DMS153 treated with DMSO at 0.1 percent for 48 hours (cell line): ENCODE results near the gene OR2V1.
"Not testable (repeated sequence)": the region's sequence is repeated elsewhere in the genome, so short reads cannot be mapped to it uniquely, and the experiment has no call there.

Experiments used
- DNase-seq: peaks from one replicate; lab custom pipeline; 2025; ENCODE audit not compliant: unreplicated experiment; lab: John Stamatoyannopoulos, UW

OR2V1 gene

GRCh38 chr5:181160755-181161533 is 30.0 kb upstream of the OR2V1 start:
- not testable (repeated sequence) for DNase-seq

GRCh38 chr5:181160152-181160754 is 29.3 kb upstream of the OR2V1 start:
- DNase-seq = no peak

DNA sequence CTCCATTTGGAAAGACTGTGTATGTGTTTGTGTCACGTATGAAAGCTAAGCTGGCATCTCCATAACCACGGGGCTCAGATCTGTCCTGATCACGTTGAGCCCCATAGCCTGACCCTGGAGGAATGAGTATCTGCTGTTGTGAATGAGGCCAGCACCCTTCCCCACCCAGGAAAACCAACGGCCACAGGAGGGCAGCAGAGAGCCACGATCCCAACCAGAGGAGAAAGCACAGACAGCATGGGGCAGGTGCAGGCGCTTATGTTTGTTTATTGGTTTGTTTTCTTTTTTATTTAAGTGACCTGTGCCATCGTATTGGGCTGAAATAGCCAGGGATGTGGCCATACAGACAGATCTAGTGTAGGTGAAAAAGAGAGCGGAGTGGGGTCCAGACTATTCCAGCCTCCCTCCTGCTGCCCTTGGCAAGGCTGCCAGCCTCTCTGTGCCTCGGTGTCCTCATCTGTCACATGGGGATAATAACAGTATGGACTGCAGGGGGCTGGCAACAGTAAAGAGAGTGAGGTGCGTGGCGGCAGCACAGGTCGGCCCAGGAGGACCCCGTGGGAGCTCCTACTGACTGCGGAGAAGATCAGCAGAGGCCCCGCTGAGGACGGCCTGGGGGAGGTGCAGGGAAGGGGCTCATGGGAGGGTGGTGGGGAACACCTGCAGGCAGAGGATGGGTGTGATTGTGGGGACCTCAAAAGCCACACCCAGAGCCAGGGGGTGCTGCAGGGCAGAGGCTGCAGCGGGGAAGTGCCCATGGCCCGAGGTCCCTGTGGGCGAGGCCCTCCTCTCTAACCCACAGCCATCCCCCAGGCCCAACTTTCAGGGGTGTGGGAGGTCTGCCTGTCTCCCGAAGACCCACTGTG is 28.6 kb upstream of the OR2V1 start:
- DNase-seq = no peak

- DNase-seq = no peak
Observed at GRCh38 chr5:181158869-181159268, 27.9 kb upstream of the OR2V1 start.

DNA sequence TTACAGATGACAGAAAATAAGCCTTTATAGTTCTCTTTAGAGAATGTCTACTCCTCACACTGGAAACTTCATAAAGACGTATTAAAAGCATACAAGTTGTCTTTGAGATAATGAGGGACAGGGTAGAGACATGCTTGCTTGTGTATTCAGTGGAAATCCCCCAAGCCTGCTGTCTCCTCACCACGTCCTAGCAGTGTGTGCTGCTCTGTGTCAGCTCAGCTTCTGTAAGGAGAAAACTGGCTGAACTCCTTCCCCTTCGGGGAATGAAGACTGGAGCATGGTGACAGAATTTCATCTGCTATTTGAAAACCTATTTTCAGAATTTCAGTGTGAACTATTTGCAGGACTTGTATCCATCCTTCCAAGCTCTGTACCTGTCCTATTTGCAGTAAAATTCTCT is 25.8 kb upstream of the OR2V1 start:
- no peak for DNase-seq

- DNase-seq = no peak
Observed at GRCh38 chr5:181153814-181154213, 22.8 kb upstream of the OR2V1 start.

DNA sequence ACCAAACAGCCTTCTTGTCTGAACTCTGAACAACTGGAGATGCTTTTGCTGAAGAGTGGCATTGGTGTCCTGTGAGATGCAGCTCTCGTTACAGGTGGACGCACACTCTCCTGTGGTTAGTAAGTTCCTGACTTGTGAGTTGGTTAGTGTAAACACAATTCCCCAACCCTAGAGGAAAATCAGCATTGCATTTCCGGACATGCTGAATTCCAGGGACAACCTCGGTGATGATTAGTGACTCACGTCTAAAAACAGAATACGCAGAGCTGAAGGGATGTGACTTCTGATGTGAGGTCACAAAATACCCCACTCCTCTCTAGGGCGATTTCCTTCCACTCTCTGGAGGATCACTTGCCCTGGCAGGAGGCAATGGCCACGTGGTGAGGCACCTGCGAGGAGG is 21.4 kb upstream of the OR2V1 start:
- DNase-seq = no peak

- no peak for DNase-seq
Observed at GRCh38 chr5:181151146-181151545, 20.2 kb upstream of the OR2V1 start.

DNA sequence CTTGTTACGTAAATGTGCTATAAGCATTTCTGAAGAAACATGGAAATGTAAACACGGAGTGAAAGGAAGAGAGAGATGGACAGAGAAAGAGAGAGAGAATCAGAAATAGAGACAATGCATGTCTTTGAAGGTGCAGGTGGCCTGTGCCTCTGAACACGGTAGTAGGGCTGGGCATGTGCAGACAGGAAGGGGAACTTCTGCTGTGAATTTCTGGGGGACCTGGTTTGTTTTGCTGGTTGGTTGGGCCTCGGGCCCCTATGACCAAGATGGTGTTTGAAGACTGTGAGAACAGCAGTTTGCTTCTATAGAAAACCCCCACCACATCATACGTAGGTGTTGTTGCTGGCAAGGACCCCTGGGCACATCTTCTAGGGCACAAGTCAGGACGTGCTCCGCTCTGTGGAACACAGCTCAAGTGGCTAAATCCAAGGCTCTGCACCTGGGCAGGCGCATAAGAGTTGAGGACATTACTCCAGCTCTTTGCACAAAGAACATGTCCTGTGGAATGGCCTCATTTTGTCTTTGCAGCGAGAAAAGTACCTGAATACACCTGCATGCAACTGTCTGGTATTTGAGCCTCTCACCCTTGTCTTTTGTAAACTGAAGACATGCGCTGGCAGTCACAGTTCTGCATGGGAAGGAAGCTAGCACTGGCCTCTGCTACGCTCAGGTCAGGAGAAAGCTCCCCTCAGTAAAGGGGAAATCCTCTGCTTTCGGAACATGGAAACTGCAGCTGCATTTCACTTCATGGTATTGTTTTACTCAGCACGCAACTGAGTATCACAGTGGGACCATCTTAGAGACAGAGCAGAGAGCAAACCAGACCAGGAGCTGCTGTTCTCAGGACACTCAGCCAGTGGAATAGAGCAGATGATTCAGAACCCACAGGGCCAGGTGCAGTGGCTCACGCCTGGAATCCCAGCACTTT is 19.1 kb upstream of the OR2V1 start:
- DNase-seq = no peak

DNA sequence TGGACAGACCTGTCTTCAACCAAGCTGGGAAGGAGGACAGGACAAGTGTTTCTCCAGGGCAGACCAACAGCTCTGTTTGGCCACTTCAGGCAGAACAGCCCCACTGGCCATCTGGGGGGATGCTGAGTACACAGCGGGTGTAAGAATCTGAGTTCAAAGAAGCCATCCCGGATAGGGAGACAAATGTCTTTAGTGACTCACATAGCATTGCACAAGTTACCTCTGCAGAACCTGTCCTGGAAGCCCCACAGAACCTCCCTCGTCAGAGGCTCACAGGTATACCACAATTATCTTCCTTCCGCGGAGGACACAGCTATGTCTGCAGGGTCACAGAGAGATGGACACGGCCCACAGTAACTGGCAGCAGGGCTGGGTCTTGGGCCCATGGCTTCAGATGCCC is 18.4 kb upstream of the OR2V1 start:
- DNase-seq = no peak

DNA sequence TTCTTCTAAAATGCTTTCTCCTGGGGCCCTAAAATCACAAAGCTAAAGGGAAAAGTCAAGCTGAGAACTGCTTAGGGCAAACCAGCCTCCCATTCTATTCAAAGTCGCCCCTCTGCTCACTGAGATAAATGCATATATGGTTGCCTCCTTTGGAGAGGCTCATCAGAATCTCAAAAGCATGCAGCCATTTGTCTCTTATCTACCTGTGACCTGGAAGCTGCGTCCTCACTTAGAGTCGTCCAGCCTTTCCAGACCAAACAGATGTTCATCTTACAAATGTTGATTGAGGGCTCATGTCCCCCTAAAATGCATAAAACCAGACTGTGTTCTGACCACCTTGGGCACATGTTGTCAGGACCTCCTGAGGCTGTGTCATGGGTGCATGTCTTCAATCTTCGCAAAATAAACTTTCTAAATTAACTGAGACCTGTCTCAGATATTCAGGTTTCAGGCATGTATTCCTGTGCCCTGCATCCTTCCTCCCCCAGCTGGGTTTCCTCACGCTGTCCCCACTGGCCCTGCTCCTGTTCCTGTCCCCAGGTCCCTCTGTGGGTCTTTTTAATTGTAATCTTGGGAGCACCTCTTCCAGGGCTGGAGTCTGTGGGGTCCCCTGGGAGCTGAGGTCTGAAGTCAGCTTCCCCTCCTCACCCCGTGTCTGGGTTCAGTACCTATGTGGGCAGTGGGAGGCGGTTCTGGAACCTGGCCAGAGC is 16.1 kb upstream of the OR2V1 start, which contains the start of gene OR2V2:
Gene OR2V2 (plus strand): TSS at position 660 of the 710 bp plus-strand sequence. CDS start 7,357 bp downstream, outside the sequence.
- DNase-seq = not testable (repeated sequence)

- no peak for DNase-seq
Observed at GRCh38 chr5:181145133-181145532, 14.2 kb upstream of the OR2V1 start.

DNA sequence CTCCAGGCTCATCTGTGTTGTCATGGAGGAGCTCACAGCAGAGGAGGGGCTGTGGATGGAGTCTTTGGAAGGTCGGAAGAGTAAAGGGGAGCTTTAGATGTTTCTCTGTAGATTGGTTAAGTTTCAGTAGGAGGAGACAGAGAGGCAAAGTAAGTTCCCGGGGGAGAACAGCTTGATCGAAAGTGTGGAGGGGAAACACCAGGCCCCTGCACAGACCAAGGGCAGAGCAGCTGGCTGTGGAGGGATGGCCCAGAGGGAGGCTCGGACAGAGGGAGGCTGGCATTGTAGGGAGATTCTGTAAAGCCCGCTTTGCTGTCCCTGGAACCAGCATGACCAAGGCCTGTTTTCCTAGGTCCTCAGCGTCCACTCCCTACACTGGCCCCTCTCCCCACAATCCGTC is 11.1 kb upstream of the OR2V1 start:
- no peak for DNase-seq

DNA sequence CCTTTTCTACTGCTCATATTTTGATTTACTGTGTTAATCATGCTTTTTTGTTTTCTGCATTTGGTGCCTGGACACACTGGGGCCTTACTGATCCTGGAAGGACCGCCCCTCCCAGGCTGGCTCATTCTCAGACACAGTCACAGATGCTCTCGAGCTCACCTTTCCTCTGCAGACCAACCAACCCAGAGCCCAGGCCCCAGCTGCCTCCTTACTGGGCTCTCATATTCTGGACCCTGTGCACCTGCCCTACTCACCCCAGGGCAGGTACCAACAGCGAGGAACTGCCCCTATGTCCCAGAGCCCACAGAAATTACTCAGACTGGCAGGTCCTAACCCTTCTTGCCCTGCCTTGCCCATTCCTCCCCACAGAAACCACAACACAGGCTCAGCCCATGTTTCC is 9.8 kb upstream of the OR2V1 start:
- DNase-seq = no peak

DNA sequence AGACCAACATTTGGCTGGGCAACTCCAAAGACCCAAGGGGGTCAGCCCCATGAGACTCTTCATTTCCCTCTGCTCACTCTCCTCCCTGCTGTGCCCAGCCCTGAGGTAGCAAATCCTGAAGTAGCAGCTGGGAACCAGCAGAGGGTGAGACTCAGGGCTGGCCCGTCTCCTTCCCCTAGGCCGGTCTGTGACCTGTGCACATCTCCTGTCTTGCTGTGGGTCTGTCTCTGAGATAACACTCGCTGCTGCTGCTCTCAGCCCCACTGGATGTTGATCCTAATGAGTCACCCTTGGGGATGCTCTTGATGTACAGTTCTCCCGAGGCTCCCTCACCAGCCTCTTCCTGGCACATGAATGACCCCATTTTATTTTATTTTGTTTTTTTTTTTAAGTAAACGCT is 7.3 kb upstream of the OR2V1 start:
- no peak for DNase-seq

DNA sequence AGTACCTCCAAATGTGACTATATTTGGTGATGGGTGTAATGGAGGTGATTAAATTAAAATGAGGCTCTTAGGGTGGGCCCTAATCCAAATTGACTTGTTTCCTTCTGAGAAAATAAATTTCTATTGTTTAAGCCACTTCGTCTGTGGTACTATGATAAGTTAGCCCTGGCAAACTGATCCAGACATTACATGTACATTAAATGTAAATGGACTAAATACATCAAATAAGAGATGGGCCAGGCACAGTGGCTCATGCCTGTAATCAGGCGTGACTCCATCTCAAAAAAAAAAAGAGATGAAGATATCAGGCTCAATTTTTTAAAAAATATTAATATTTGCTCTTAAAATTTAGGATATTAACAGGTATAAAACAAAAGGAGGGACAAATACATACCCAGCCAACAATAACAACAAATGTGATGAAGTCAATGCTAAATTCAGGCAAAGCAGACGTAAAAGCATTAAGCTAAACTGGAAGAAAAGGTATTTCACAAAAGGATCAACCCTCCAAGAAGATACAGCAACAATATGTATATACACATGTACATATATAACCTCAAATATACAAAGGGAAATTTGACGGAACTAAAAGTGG is 5.5 kb upstream of the OR2V1 start:
- no peak for DNase-seq

DNA sequence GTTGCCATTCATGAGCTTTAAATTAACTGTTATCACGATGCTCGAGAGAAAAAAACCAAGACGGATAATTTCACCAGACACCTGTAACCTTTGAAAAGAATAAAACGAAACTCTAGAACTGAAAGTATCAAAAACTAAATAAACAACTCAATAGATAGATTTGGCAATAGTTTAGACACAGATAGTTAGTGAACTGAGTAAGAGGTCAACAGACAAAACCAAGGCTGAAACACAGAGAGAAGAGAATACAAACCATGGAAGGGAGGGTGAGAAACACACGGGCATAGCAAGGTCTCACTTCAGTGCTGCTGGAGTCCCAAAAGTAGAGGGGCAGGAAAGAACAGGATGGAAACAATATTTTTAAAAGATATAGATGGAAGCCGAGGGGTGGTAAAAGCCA is 3.3 kb upstream of the OR2V1 start:
- DNase-seq = no peak

DNA sequence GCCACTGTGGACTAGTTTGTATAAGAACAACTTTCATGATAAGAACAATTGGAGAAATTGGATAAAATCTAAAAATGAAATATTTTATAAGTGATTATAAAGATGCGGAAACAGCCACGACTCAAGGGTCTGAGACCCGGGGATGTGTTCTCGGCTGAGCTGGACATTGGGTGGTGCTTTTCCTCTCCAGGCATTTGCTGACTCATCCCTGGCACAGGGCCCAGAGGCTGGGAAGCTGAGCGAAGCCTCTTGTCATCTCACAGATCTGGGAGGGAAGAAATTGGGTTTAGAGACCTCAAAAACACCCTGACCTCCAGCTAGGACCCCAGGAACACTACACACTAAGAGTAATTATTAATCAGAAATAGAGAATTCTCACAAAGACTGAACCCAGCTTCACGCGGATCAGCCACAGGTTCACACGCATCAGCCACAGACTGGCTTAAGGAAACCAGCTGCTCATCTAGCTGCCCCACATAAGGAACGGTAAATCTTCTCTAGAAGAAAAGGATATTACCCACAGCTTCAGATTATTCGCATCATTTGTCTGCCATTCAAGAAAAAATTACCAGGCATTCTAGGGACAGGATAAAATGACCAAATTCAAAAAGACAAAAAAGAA is 2.8 kb upstream of the OR2V1 start:
- no peak for DNase-seq

DNA sequence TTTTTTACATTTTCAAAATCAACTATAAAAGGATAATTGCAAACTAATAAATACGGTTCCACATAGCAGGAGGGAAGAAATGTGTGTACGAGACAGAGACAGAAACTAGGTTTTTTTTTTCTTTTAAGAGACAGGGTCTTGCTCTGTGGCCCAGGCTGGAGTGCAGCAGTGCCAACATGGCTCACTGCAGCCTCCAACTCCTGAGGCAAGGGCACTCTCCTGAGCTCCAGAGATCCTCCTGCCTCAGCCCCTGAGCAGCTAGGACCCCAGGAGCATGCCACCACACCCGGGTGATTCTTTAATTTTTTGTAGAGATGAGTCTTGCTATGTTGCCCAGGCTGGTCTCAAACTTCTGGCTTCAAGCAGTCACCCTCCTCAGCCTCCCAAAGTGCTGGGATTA is 2.1 kb upstream of the OR2V1 start:
- DNase-seq = no peak
